Astrocyte of the spinal cord (primary cell): ENCODE data around the gene CFAP69.
A peak's percentile ranks its signal among the peaks of the same experiment; 100 is the strongest.

Experiments used
- DNase-seq: peaks from one replicate; pipeline ENCODE4 v3.0.0; 2011; ENCODE audit warnings: low read depth, low spot score
- H3K4me3 ChIP-seq: 2 replicates; pipeline ENCODE4 v1.5.1; 2011; ENCODE audit warnings: low read depth, mild to moderate bottlenecking, low read length, moderate library complexity
- in situ Hi-C: cut with HindIII; loops from 2 replicates; pipeline ENCODE4 v1.10.0; 2017; ENCODE audit warnings: low sequenced_read_pairs
- TF ChIP-seq, protein P1 (sequence below): IDR thresholded peaks from 2 replicates; pipeline ENCODE4 v1.5.1; 2012; ENCODE audit warnings: low read depth, mild to moderate bottlenecking, low read length, inconsistent platforms

The CFAP69 gene

DNA sequence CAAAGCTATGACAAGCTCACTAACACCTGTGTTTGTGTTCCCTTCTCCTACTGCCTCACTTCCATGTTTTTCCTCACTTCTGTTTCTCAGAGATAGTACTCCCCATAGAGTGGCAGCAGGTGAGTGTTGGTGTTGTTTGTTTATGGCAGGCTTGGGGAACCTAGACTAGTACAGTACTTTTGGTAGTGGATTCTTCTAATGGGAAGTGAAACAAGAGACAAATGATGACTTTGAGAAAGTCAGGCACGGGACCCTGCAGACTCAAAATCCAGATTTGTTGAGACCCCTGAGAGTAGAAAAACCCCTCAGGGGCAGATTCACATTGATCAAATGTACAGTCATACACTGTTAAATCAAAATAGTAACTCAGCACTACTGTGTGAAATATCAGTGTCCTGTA is 6.4 kb upstream of the CFAP69 start:
- no peak overlapping the region for H3K4me3 ChIP-seq
- in situ Hi-C loops = no loop called here
- TF ChIP-seq, protein P1, sequence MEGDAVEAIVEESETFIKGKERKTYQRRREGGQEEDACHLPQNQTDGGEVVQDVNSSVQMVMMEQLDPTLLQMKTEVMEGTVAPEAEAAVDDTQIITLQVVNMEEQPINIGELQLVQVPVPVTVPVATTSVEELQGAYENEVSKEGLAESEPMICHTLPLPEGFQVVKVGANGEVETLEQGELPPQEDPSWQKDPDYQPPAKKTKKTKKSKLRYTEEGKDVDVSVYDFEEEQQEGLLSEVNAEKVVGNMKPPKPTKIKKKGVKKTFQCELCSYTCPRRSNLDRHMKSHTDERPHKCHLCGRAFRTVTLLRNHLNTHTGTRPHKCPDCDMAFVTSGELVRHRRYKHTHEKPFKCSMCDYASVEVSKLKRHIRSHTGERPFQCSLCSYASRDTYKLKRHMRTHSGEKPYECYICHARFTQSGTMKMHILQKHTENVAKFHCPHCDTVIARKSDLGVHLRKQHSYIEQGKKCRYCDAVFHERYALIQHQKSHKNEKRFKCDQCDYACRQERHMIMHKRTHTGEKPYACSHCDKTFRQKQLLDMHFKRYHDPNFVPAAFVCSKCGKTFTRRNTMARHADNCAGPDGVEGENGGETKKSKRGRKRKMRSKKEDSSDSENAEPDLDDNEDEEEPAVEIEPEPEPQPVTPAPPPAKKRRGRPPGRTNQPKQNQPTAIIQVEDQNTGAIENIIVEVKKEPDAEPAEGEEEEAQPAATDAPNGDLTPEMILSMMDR = no peak
- DNase-seq = no peak

DNA sequence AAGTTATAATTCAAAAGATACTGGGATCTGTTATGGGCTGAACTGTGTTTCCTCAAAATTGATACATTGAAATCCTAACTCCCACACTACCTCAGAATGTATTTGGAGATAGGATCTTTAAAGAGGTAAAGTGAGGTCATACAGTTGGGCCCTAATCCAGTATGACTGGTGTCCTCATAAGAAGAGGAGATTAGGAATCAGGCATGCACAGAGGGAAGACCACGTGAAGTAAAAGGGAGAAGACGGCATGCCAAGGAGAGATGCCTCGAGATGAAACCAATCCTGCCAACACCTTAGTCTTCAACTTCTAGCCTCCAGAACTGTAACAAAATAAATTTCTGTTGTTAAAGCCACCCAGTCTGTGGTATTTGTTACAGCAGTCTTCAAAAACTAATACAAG is 5.9 kb upstream of the CFAP69 start:
- in situ Hi-C loops = no loop called here
- TF ChIP-seq, protein P1 = no peak

DNA sequence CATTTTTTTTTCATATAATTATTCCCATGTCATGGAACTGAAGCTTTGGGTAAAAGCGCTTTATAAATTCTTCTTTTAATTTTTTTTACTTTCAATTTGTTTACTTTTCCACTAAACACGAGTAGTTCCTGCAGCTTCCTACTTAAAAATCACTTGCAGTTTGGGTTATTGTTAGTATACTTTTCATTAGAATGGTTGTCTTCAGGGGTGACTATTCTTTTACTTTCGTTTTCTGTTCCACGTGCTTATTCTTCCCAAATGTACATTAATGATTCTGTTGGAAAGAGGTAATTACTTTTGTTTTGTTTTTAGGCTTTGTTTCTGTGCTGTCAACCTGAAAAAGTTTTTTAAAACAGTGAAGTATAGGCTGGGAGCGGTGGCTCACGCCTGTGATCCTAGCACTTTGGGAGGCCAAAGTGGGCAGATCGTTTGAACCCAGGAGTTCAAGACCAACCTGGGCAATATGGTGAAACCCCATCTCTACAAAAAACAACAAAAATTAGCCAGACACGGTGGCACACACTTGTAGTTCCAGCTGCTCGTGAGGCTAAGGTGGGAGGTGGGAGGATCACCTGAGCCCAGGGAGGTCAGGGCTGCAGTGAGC is 5.2 kb upstream of the CFAP69 start:
- no peak for DNase-seq
- in situ Hi-C loops = no loop called here
- H3K4me3 ChIP-seq = no peak overlapping the region
- TF ChIP-seq, protein P1 = no peak

More for the DNA sequence above, 5.9 kb upstream of the CFAP69 start:
- DNase-seq = no peak
- no peak overlapping the region for H3K4me3 ChIP-seq

DNA sequence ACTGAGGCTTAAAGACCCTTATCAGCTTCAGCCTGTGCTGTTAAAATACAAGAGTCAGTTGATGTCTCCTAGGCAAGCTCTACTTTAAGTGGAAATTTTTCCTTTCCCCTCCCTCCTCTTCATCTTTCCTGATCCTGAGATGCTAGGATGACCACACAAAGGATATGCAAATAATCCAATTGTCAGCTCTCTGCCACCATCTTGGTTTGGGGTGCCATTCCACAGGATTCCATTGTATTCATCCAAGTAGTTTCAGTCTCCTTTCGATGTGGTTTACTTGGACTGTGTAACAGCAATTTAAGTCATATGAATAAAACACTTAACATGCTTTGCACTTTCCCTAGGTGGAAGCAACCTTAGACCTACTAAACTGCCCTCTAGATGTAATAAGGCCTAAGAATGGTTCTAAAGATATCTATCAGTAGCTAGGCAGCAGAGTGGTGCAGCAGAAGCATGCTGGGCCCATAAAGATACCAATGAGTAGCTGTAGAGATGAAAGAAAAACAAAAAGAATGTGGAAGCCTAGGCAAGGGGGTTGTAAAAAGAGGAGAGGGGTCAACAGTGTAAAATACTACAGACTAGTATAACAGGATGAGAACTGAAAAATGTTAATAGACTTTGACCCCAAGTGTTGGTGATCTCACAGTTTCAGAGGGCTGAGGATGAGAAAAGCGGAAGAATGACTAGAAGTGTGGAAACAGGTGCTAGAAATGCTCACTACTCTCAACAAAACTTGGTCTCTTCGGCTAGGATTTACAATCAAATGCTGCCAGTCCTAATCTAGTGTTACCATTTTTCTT is 2.4 kb upstream of the CFAP69 start:
- TF ChIP-seq, protein P1 = no peak
- DNase-seq = no peak
- in situ Hi-C loops = no loop called here
- no peak overlapping the region for H3K4me3 ChIP-seq

DNA sequence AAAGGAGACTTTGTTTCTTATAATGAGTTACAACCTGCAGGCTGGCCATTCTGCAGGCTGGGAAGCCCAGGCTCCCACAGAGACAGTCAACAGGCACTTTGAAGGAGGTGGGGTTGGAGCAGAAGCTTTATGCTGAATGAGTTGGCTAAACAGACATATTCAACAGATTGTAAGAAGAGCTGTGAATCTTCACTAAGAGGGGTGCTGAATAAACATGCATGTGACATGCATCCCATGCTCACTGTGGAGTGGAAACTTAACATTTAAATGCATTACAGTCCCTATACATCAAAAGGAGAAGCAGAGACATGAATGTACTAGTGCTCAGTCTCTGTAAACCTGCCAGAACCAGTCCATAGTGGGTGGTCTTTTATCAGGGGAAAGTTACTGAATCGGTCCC is 1.4 kb upstream of the CFAP69 start:
- no peak for DNase-seq
- H3K4me3 ChIP-seq = no peak overlapping the region
- in situ Hi-C loops = no loop called here
- TF ChIP-seq, protein P1 = no peak

DNA sequence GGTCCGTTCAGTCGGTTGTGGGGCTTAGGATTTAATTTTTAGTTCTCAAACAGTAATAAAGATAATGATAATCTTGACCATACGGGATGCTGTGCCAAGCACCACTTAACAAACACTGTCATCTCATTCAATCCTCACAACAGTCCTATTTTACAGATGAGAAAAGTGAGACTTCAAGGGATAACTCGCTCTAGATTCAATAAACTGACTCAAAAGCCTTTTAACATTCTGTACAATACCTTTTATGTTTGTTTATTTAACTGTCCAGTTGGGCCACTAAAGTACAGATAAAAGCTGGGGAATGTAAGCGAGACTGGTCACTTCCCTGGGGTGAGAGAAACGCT is 437 bp upstream of the CFAP69 start:
- H3K4me3 ChIP-seq = peak overlapping the region; percentile 90
- TF ChIP-seq, protein P1 = no peak
- in situ Hi-C loops = no loop called here
- no peak for DNase-seq
